SK-N-SH (cell line): Measurements from ENCODE around the gene HEY2. TPM values are rescaled to one million over a fixed set of nuclear protein-coding genes. Genes with fewer than 3 reads are reported as not detected.

Experiments used
- CTCF ChIA-PET: fragments of 300-600, 350-600 bp; formaldehyde crosslinking; extraction: SDS; loops from one replicate; lab custom pipeline; 2021; lab: Yijun Ruan, JAX
- POLR2A ChIA-PET: fragments of 350-600 bp; sonication (Branson Sonifier 250); formaldehyde crosslinking; extraction: SDS; loops from one replicate; lab custom pipeline; 2020; ENCODE audit warnings: antibody characterized with exemption, inconsistent platforms; lab: Yijun Ruan, JAX
- DNase-seq: peaks from one replicate; pipeline ENCODE4 v3.0.0; 2012
- H2AFZ ChIP-seq: fragments of 200-600 bp; sonication (generic); 2 replicates; pipeline ENCODE4 v1.8.1; 2016; ENCODE audit warnings: antibody characterized with exemption, mild to moderate bottlenecking, low read depth
- H3F3A ChIP-seq: fragments of 200-600 bp; sonication (generic); replicated peaks from 2 replicates; pipeline ENCODE3; 2016; ENCODE audit warnings: antibody characterized with exemption, mild to moderate bottlenecking; ENCODE audit not compliant: insufficient read depth
- H3K27ac ChIP-seq, 2 experiments: fragments of 200-500 bp in 1 of 2; fragments of 200-600 bp in 1 of 2; sonication (Bioruptor generic) in 1 of 2; sonication (generic), shearing (Covaris generic) in 1 of 2; 2 replicates each; pipeline versions ENCODE4 v1.5.1 to v1.6.1; 2014 to 2016; ENCODE audit warnings: low read depth in 2 of 2, inconsistent platforms in 1 of 2, low read length in 1 of 2, mild to moderate bottlenecking in 1 of 2, mixed read lengths in 1 of 2
- H3K27me3 ChIP-seq: fragments of 200-600 bp; sonication (generic), shearing (Covaris generic); 2 replicates; pipeline ENCODE4 v1.6.1; 2016; ENCODE audit warnings: mixed run types; ENCODE audit not compliant: insufficient read depth
- H3K36me3 ChIP-seq, 2 experiments: fragments of 200-500 bp in 1 of 2; fragments of 200-600 bp in 1 of 2; sonication (Bioruptor generic) in 1 of 2; sonication (generic) in 1 of 2; replicated peaks in 1 of 2; 2 replicates each; pipeline versions ENCODE3 to v1.5.1; 2014 to 2016; ENCODE audit warnings: low read length in 1 of 2, mild to moderate bottlenecking in 1 of 2; ENCODE audit not compliant: insufficient read depth in 2 of 2, control insufficient read depth in 1 of 2
- H3K4me1 ChIP-seq, 2 experiments: fragments of 200-500 bp in 1 of 2; fragments of 200-600 bp in 1 of 2; sonication (Bioruptor generic) in 1 of 2; sonication (generic), shearing (Covaris generic) in 1 of 2; 2 replicates each; pipeline versions ENCODE4 v1.5.1 to v1.6.1; 2014 to 2016; ENCODE audit warnings: low read depth in 1 of 2, low read length in 1 of 2, mixed run types in 1 of 2; ENCODE audit not compliant: insufficient read depth in 2 of 2, control insufficient read depth in 1 of 2
- H3K4me2 ChIP-seq: fragments of 200-600 bp; sonication (generic), shearing (Covaris generic); 2 replicates; pipeline ENCODE4 v1.6.1; 2017; ENCODE audit warnings: mixed run types
- H3K4me3 ChIP-seq, 2 experiments: fragments of 200-500 bp in 1 of 2; fragments of 200-600 bp in 1 of 2; sonication (Bioruptor generic) in 1 of 2; sonication (generic), shearing (Covaris generic) in 1 of 2; 2 replicates each; pipeline versions ENCODE4 v1.5.1 to v1.8.1; 2014 to 2016; ENCODE audit warnings: low read depth in 2 of 2, inconsistent platforms in 1 of 2, low read length in 1 of 2, mild to moderate bottlenecking in 1 of 2, mixed read lengths in 1 of 2, moderate library complexity in 1 of 2
- H3K79me2 ChIP-seq: fragments of 200-600 bp; sonication (generic); 2 replicates; pipeline ENCODE4 v1.8.1; 2017; ENCODE audit warnings: mild to moderate bottlenecking; ENCODE audit not compliant: insufficient read depth
- H3K9ac ChIP-seq: fragments of 200-600 bp; sonication (generic); 2 replicates; pipeline ENCODE4 v1.6.1; 2017; ENCODE audit warnings: mixed run types
- H3K9me2 ChIP-seq: fragments of 200-600 bp; sonication (generic); 2 replicates; pipeline ENCODE4 v1.6.1; 2017; ENCODE audit warnings: mixed run types
- H3K9me3 ChIP-seq: fragments of 200-600 bp; sonication (generic); 2 replicates; pipeline ENCODE4 v1.6.1; 2017; ENCODE audit warnings: mixed run types, mild to moderate bottlenecking, moderate library complexity
- H4K20me1 ChIP-seq: fragments of 200-600 bp; sonication (generic); 2 replicates; pipeline ENCODE4 v1.6.1; 2017; ENCODE audit warnings: mild to moderate bottlenecking, mixed run types; ENCODE audit not compliant: insufficient read depth
- EP300 ChIP-seq, 2 experiments: IDR thresholded peaks; 2 replicates each; pipeline versions ENCODE4 v1.4.0 to v1.6.1; 2012; ENCODE audit warnings: borderline replicate concordance in 1 of 2, low read depth in 1 of 2, low read length in 1 of 2
- FOSL2 ChIP-seq: IDR thresholded peaks from 2 replicates; pipeline ENCODE4 v1.4.0; 2012; ENCODE audit warnings: low read depth, mild to moderate bottlenecking, moderate library complexity, borderline replicate concordance
- FOXM1 ChIP-seq: IDR thresholded peaks from 2 replicates; pipeline ENCODE4 v1.4.0; 2012; ENCODE audit warnings: low read depth, mild to moderate bottlenecking
- JUND ChIP-seq: IDR thresholded peaks from 2 replicates; pipeline ENCODE4 v1.4.0; 2012
- NFIC ChIP-seq: IDR thresholded peaks from 2 replicates; pipeline ENCODE4 v1.4.0; 2012; ENCODE audit warnings: borderline replicate concordance
- POLR2AphosphoS5 ChIP-seq: IDR thresholded peaks from 2 replicates; pipeline ENCODE4 v1.6.1; 2012; ENCODE audit warnings: low read depth, low read length
- RAD21 ChIP-seq: IDR thresholded peaks from 2 replicates; pipeline ENCODE4 v1.6.1; 2012; ENCODE audit warnings: mild to moderate bottlenecking, low read length
- RCOR1 ChIP-seq: fragments of 150-350 bp; IDR thresholded peaks from 2 replicates; pipeline ENCODE4 v1.6.1; 2017; ENCODE audit warnings: antibody characterized with exemption, low read length
- RFX5 ChIP-seq: IDR thresholded peaks from 2 replicates; pipeline ENCODE4 v1.6.1; 2012; ENCODE audit warnings: mild to moderate bottlenecking, improper control_type of control experiment, low read length
- RXRA ChIP-seq: IDR thresholded peaks from 2 replicates; pipeline ENCODE4 v1.4.0; 2012; ENCODE audit warnings: low read depth, mild to moderate bottlenecking, borderline replicate concordance
- SMC3 ChIP-seq: IDR thresholded peaks from 2 replicates; pipeline ENCODE4 v1.6.1; 2012; ENCODE audit warnings: low read depth, low read length, improper control_type of control experiment
- TAF1 ChIP-seq: IDR thresholded peaks from 2 replicates; pipeline ENCODE4 v1.6.1; 2012; ENCODE audit warnings: low read depth, mild to moderate bottlenecking, low read length, moderate library complexity, borderline replicate concordance
- TCF12 ChIP-seq: IDR thresholded peaks from 2 replicates; pipeline ENCODE4 v1.4.0; 2012
- TEAD4 ChIP-seq: IDR thresholded peaks from 2 replicates; pipeline ENCODE4 v1.4.0; 2012; ENCODE audit warnings: mild to moderate bottlenecking, borderline replicate concordance; ENCODE audit not compliant: insufficient read depth
- WGBS: methylation state at CpG from one replicate; pipeline ENCODE4 v1.1.6; 2017; ENCODE audit warnings: low lambda C conversion rate; 5-methylcytosine and 5-hydroxymethylcytosine counted together
- polyA plus RNA-seq, 3 experiments: library from polyadenylated mRNA; depleted of rRNA; stranded (reverse); fragments of >200 nt; gene quantifications; 2 replicates each; pipeline ENCODE4 v1.2.3, GENCODE V29; 2012
- TF ChIP-seq, protein P1 (sequence below): fragments of 150-350 bp; IDR thresholded peaks from 2 replicates; pipeline ENCODE4 v1.6.1; 2017; ENCODE audit warnings: antibody characterized with exemption, low read length, low read depth, borderline replicate concordance
- TF ChIP-seq, protein P2 (sequence below): IDR thresholded peaks from 2 replicates; pipeline ENCODE4; 2012
- TF ChIP-seq, protein P3 (sequence below): IDR thresholded peaks from 2 replicates; pipeline ENCODE4 v1.4.0; 2012; ENCODE audit warnings: low read depth
- TF ChIP-seq, protein P4 (sequence below): fragments of 200-600 bp; sonication (generic); IDR thresholded peaks from 2 replicates; pipeline ENCODE4 v1.6.1; 2017; ENCODE audit warnings: antibody characterized with exemption, mild to moderate bottlenecking, moderate library complexity

HEY2 gene
- polyA plus RNA-seq, 1 of the 3 experiments (the other 2 are of a cell fraction), result not detected

DNA sequence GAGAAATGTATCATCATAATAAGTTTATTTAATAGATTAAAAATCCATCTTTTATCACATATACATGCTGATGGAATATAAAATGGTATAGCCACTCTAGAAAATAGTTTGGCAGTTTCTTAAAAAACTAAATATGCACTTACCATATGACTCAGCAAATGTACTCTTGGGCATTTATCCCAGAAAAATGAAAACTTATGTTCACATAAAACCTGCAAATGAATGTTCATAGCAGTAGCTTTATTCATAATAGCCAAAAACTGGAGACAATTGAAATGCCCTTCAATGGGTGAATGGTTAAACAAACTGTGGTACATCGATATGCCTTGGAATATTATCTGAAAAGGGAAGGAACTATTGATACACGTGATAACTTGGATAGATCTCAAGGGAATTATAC lies 34.9 kb downstream of the HEY2 start:
- H4K20me1 ChIP-seq, result no peaks in the 10 kb centered on the region
- H3K4me3 ChIP-seq, result no peak overlapping the region
- POLR2A ChIA-PET, result no interaction called here
- H3K9ac ChIP-seq, result no peak overlapping the region; the same call in 1 of the 2 replicates
- TF ChIP-seq TAF1 (no peak), TEAD4 (0 out of 2 replicates have a peak, but pooled peaks have one; percentile 17), RFX5 (no peak), EP300 (IDR thresholded peaks at IDR 0.05; ENCODE audit: borderline replicate concordance in 1 of 2, low read depth in 1 of 2, low read length in 1 of 2) (peak in 1 of 2 experiments; percentile 44; a peak in 1 of 4 replicates), RXRA (no peak), NFIC (peak; percentile 74; the same call in 1 of the 2 replicates), TCF12 (peak; percentile 61; the same call in 1 of the 2 replicates), FOSL2 (peak; percentile 56), FOXM1 (no peak), JUND (peak; percentile 54)
- TF ChIP-seq, protein P1, sequence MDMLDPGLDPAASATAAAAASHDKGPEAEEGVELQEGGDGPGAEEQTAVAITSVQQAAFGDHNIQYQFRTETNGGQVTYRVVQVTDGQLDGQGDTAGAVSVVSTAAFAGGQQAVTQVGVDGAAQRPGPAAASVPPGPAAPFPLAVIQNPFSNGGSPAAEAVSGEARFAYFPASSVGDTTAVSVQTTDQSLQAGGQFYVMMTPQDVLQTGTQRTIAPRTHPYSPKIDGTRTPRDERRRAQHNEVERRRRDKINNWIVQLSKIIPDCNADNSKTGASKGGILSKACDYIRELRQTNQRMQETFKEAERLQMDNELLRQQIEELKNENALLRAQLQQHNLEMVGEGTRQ, result no peak
- TF ChIP-seq, protein P2, sequence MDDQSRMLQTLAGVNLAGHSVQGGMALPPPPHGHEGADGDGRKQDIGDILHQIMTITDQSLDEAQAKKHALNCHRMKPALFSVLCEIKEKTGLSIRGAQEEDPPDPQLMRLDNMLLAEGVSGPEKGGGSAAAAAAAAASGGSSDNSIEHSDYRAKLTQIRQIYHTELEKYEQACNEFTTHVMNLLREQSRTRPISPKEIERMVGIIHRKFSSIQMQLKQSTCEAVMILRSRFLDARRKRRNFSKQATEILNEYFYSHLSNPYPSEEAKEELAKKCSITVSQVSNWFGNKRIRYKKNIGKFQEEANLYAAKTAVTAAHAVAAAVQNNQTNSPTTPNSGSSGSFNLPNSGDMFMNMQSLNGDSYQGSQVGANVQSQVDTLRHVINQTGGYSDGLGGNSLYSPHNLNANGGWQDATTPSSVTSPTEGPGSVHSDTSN, result 0 out of 2 replicates have a peak, but pooled peaks have one; percentile 21
- TF ChIP-seq, all 33 proteins: peak for 7
- CTCF ChIA-PET, result interaction anchor here (1.8 to 6.1 kb wide), 2 partner anchors 172 to 190 kb away, joined by 11 to 31 read pairs; partner anchors contain the start of gene HINT3
- H3K79me2 ChIP-seq, result no peaks in the 10 kb centered on the region
- no peak overlapping the region for H2AFZ ChIP-seq
- peak overlapping the region; percentile 23 for H3K4me2 ChIP-seq
- no peaks in the 10 kb centered on the region for H3K27me3 ChIP-seq
- H3K27ac ChIP-seq, result peak overlapping the region in 1 of 2 experiments; percentile 70; a peak in 2 of 4 replicates
- H3K9me3 ChIP-seq, result no peaks in the 10 kb centered on the region
- no peaks in the 10 kb centered on the region for H3K9me2 ChIP-seq
- peaks cover 4 to 10% of the 10 kb centered on the region in 2 experiments; a peak in 3 of 4 replicates for H3K4me1 ChIP-seq
- H3F3A ChIP-seq, result peaks cover 41% of the 10 kb centered on the region
- no peaks in the 10 kb centered on the region for H3K36me3 ChIP-seq
- 10% methylated on average over 2 of the region's 2 CpGs for WGBS
- no peak for DNase-seq

DNA sequence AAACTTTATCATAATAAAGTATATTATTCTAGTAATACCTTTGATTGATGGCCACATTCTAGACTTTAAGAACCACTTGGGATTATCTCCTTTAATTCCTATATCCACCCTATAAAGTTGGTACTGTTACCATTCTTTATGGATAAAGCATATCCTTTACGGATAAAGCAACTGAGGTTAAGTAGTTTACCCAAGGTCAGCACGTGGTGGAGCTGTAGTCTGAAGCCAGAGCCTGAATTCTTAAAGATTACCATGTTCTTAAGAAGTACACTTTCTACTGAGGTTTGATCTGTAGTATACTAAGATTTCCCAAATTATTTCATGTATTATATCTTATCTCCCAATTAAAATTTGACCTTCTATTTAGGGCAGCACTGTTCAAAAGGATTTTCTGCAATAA lies 38.4 kb downstream of the HEY2 start:
- Histone ChIP-seq H3F3A (peaks cover 45% of the 10 kb centered on the region), H3K27ac (no peak overlapping the region), H4K20me1 (no peaks in the 10 kb centered on the region), H3K4me2 (no peak overlapping the region), H3K9ac (no peak overlapping the region), H3K79me2 (peaks cover 18% of the 10 kb centered on the region), H3K9me2 (no peaks in the 10 kb centered on the region), H3K4me1 (peaks cover 20 to 27% of the 10 kb centered on the region in 2 experiments; a peak in 3 of 4 replicates), H2AFZ (no peak overlapping the region), H3K27me3 (no peaks in the 10 kb centered on the region), H3K4me3 (no peak overlapping the region), H3K36me3 (no peaks in the 10 kb centered on the region), H3K9me3 (no peaks in the 10 kb centered on the region)
- POLR2A ChIA-PET, result no interaction called here
- CTCF ChIA-PET, result interaction anchor here (1.8 to 6.1 kb wide), 2 partner anchors 165 to 169 kb away, joined by 4 to 31 read pairs; partner anchors contain the start of gene HINT3
- peak; percentile 55 for TF ChIP-seq RAD21
- TF ChIP-seq RXRA, result no peak
- TF ChIP-seq TEAD4, result no peak
- TF ChIP-seq EP300 (IDR thresholded peaks at IDR 0.05; ENCODE audit: borderline replicate concordance in 1 of 2, low read depth in 1 of 2, low read length in 1 of 2), result no peak
- TF ChIP-seq, protein P3, sequence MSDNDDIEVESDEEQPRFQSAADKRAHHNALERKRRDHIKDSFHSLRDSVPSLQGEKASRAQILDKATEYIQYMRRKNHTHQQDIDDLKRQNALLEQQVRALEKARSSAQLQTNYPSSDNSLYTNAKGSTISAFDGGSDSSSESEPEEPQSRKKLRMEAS, result no peak
- TF ChIP-seq, protein P4, sequence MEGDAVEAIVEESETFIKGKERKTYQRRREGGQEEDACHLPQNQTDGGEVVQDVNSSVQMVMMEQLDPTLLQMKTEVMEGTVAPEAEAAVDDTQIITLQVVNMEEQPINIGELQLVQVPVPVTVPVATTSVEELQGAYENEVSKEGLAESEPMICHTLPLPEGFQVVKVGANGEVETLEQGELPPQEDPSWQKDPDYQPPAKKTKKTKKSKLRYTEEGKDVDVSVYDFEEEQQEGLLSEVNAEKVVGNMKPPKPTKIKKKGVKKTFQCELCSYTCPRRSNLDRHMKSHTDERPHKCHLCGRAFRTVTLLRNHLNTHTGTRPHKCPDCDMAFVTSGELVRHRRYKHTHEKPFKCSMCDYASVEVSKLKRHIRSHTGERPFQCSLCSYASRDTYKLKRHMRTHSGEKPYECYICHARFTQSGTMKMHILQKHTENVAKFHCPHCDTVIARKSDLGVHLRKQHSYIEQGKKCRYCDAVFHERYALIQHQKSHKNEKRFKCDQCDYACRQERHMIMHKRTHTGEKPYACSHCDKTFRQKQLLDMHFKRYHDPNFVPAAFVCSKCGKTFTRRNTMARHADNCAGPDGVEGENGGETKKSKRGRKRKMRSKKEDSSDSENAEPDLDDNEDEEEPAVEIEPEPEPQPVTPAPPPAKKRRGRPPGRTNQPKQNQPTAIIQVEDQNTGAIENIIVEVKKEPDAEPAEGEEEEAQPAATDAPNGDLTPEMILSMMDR, result peak; percentile 45
- peak; percentile 33; the same call in 1 of the 2 replicates for TF ChIP-seq SMC3
- no peak for TF ChIP-seq RCOR1
- TF ChIP-seq POLR2AphosphoS5, result no peak
- WGBS, result 64% methylated on average over 2 of the region's 2 CpGs
- no peak for DNase-seq
